Posterior cingulate gyrus (tissue), 11 donors: ENCODE data around the gene DDX20.

ENCODE experiments used
- DNase-seq, 10 donors: peaks; one replicate each; pipeline versions ENCODE4 v3.0.0 to v3.0.0-alpha.2; 2020 to 2021; ENCODE audit warnings: mixed read lengths in 3 of 10
- intact Hi-C: fragments of 100-400 bp; cut with DNase I; formaldehyde crosslinking; loops from one replicate; pipeline ENCODE4 v1.15.1; 2023

Gene DDX20, protein sequence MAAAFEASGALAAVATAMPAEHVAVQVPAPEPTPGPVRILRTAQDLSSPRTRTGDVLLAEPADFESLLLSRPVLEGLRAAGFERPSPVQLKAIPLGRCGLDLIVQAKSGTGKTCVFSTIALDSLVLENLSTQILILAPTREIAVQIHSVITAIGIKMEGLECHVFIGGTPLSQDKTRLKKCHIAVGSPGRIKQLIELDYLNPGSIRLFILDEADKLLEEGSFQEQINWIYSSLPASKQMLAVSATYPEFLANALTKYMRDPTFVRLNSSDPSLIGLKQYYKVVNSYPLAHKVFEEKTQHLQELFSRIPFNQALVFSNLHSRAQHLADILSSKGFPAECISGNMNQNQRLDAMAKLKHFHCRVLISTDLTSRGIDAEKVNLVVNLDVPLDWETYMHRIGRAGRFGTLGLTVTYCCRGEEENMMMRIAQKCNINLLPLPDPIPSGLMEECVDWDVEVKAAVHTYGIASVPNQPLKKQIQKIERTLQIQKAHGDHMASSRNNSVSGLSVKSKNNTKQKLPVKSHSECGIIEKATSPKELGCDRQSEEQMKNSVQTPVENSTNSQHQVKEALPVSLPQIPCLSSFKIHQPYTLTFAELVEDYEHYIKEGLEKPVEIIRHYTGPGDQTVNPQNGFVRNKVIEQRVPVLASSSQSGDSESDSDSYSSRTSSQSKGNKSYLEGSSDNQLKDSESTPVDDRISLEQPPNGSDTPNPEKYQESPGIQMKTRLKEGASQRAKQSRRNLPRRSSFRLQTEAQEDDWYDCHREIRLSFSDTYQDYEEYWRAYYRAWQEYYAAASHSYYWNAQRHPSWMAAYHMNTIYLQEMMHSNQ

DNA sequence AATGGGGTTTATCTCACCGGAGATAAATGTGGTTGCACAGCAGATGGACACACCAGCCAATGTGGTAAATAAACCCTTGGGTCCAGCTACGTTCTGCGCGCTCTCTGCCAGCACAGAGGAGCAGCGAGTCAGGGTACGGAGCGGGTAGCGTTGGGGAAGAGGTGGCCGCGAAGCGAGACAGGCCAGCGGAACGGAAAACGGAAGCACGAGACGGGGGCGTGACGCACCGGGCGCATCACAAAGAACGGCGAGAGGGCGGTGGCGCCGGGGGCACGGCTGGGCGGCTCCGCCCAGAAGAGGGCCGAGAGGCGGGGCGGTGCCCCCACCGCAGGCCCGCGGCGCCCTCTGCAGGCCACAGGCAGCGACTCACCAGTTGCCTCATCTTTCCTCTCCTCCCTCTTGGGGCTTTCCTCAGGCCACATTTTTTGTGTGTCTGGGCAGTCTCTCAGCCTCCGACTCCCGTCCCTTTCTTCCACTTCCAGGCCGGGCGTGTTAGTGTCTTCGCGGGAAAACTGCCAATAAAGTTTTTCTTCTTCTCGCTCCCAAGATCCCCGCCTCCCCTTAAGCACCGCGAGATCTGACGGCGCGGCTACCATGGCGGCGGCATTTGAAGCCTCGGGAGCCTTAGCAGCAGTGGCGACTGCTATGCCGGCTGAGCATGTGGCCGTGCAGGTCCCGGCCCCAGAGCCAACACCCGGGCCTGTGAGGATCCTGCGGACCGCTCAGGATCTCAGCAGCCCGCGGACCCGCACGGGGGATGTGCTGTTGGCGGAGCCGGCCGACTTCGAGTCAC, at the start of gene DDX20:
Gene DDX20, plus strand, starts transcription at position 571 of the 793 bp plus-strand sequence. Its CDS starts 24 bp downstream, at position 595.
- peak; percentile 86 to 99 (median 90) for DNase-seq
- intact Hi-C loops = loop anchor here (1.0 kb wide), 3 partner anchors 17 to 247 kb away; no protein-coding TSS in a partner anchor

DNA sequence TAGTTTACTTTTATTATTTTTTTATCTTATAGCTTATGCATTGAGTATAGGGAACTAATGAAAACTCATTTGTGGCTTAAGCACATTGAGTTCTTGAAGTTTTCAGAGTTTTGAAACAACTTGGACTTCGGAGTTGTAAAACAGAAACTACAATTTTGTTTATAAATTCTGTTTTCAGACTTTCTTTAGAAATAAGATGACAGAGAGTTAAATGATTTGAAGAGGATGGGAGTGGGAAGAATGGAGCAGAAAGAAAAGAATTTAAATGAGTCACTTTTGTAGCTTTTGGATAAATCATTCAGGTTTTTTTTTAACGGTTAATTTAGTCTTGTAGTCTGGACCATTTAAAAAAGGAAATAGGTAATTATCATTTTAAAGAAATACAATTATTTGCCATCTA, 48.8 kb upstream of the DDX20 start:
- no peak for DNase-seq
- intact Hi-C loops = no loop called here

GRCh38 chr1:111707906-111708305, 47.8 kb upstream of the DDX20 start:
- intact Hi-C loops = no loop called here
- DNase-seq = no peak

DNA sequence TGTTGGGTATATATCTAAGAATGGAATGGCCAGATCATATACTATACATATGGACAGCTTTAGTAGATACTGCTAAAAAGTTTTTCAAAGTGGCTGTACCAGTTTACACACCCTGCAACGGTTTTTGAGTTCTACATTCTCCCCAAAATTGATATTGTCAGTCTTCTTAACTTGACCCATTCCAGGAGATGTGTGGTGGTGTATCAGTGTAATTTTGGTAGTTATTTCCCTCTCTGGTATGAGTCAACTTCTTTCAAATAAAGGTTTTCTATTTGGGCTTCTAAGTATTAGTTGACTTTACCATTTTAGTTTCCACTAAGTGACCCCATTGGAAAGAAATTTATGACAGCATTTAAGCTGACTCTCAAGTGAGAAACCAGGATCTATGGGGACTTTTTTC, 45.7 kb upstream of the DDX20 start:
- DNase-seq = no peak
- intact Hi-C loops = no loop called here

DNA sequence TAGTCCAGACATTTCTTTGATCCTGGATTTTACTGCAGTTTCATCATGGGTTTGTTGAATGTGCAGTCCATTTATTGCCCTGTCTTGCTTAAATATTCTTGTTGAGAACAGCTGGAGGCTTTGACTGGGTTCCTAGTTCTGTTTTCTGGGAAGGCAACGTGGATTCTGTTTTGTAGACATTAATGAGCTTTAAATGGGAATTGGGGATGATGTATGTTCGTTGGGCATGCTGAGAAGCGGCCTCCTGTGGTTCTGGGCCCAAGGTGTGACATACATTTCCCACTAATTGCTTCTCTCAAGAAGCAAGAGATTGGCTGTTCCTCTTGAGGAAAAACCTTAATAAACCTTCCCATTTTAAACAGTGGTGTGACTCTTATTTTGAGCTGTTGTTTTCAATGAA, 39.4 kb upstream of the DDX20 start:
- DNase-seq = no peak
- intact Hi-C loops = no loop called here

DNA sequence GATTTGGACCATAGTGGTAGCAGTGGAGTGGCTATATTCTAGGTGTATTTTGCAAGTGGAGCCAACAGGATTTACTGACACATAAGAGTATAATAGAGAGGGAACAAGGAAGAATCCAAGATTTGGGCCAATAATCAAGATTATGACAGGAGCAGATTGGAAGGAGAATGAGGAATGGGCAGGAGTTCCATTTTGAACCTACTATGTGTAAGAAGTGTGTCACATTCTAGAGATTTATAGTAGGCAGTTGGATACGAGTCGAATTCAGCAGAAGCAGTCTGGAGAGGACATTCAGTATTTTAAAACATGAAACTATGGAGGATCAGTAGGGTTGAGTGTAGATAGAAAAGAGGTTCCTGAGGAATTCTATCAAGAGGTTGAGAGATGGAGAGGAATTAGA, 38.3 kb upstream of the DDX20 start:
- DNase-seq = no peak
- intact Hi-C loops = no loop called here

GRCh38 chr1:111719135-111719534, 36.6 kb upstream of the DDX20 start:
- intact Hi-C loops = no loop called here
- no peak for DNase-seq

- peak in 1 of 10 donors; percentile 78 for DNase-seq
- intact Hi-C loops = no loop called here
Measured at GRCh38 chr1:111719674-111720132, 36.0 kb upstream of the DDX20 start.

DNA sequence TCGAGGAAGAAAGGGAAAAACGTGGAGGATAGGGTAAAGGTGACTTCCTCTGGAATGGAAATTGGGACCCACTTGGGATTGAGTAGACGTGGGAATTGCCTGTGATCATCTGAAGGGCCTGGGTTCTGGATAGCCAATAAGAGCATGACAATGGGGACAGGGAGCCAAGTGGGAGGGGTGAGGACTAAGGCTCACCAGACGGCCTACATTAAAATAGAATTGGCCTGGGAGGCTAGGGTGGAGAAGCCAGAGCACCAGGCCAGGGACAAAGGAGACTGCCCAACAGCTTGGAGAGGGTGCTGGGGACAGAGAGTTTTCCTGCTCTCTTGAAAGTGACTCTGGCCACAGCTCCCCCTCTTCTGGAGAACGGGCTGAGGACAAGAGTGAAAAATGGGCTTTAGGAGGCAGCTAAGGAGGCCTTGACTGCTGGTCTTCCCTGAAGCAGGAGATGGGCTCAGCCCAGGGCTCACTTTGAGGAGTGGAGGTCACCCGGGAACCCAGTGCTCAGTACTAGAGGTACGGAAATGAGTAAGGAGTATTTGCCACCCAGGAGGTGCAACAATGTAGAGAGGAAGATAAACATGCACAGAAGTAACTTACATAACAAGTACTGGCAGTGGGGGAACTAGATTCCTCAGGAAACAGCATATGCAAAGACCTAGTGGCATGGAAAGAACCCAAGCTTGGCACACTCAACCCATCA, 35.3 kb upstream of the DDX20 start:
- intact Hi-C loops = no loop called here
- no peak for DNase-seq

GRCh38 chr1:111720977-111721786, 34.5 kb upstream of the DDX20 start:
- intact Hi-C loops = no loop called here
- peak in 1 of 10 donors; percentile 42 for DNase-seq

DNA sequence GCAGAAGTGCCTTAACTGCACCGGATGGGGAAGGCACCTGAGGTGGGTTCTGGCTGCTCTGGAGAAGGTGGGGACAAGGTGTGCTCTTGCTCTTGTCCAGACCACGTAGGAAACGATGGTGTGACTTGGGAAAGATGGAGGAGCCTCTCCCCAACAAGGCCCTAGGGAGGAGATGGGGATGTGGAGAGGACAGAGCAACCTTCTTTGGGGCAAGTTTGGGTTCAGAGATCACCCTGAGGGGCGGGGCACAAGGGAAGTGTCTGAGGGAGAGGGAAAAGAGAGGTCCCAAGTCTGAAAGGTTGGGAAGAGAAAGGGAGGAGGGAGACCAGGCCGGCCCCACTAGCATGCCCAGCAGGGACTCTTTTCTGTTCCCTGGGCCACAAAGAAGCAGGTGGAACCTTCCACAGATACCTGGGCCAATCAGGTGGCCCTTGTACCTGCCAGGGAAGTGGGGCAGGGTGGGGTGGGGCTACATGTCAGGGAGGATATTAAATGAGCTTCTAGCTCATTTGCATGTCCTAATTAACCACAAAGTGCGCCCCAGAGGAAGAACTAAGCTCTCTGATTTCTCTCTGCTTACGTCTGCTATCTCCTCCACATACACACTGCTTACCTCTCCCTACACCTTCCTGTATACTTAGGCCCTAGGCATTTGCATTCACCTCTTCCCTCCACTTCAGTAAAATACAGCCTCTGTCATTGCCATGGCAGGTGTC, 32.5 kb upstream of the DDX20 start:
- DNase-seq = no peak
- intact Hi-C loops = no loop called here

- DNase-seq = no peak
- intact Hi-C loops = no loop called here
Measured at GRCh38 chr1:111723871-111724270, 31.8 kb upstream of the DDX20 start.

DNA sequence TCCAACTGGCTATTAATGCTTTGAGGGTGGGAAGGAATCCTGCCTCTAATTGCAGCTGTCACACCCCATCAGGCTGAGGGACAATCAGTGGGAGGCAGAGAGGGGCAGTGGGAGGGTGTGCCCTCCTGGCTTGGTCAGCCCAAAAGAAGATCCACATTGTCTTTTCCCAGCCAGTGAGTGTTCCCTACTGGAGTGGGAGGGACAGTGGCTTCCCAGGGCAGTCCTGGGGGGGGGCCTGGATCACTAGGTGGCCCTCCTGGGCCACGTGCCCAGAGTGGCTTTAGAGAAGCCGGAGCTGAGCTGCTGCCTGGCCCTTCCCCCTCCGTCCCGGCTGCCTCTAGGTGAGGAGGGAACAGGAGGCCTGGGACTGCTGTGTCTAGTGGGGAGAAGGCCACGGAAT, 30.5 kb upstream of the DDX20 start:
- peak in 1 of 10 donors; percentile 85 for DNase-seq

DNA sequence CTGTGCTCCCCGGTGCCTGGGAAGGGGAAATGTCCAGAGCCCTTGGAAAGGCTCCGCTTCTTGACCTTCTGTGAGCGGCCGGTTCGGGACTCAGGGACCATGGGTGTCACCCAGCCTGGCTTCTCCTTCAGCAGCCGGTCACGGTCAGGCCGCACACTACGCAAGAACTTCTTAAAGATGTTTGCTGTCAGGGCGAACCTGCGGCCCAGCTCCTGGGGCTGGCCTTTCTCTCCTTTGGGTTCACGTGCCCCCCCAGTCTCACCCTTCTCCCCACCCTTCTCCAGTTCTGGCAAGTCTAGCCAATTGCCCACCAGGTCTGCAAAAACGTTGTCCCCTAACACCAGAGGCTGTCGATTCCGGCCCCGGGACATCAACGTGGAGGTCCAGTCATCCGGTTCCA, 28.6 kb upstream of the DDX20 start:
- DNase-seq = no peak
- intact Hi-C loops = no loop called here

More for the DNA sequence above, 30.5 kb upstream of the DDX20 start:
- intact Hi-C loops = no loop called here

DNA sequence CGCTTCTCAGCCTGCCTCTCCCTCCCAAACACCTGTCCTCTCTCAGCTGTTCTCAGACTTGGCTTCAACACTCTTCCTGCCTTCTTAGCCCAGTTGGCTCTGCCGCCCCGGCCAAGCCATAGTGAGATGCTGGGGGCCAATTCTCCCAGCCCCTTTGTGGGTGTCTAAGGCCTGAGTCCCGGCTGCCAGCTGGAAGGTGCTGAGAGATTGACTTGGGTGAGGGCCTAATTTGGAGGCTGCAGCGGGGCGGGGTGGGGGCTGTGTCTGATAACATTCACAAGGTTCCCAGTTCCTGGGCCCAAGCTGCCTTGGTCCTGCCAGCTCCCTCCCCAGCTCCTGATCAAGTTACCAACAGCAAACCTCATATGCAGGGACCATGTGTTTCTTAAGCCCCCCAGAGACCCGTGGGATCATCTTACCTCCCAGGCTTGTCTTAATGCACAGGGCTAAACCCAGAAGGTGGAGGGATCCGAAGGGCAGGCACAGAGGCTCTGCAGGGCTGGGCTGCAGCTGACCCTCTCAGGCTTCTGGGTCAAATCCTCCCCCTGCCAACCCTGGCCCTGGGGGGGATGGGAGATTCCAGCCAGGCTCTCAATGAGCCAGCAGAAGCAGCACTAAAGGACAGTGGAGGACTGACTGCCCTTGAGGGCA, 26.3 kb upstream of the DDX20 start:
- DNase-seq = peak in 1 of 10 donors; percentile 78
- intact Hi-C loops = no loop called here

DNA sequence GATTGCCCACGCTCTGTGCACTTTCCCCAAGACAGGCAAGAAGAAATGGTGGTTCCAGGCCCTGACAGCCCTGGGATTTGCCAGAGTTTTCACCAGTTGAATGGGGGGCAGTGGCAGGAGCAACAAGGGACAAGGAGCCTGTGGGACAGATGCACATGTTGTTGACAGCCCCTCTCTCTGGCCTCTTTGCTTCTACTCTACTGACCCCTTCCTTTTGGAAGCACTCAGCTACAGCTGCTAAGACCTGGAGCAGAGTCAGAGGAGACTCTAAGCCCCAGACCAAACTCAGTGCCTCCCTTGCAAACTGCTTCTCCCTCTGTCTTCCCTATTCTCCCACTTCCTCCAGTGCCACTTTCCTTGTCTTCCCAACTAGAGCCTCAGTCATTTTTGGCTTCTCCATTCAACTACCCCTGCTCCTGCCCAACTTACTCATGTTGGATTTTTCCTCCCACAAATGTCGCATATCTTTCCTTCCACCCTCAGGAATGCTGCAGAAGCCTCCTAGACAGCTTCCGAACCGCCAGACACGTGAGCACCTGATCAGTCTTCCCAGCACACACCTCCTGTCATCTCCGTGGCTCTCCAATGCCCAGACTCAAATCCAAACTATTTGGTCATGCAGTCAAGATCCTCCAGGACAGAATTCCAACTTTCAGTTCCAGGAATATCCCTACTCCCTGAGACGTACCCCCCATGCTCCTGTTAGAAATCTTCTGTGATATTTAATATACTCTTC, 25.6 kb upstream of the DDX20 start:
- intact Hi-C loops = no loop called here
- DNase-seq = no peak

GRCh38 chr1:111730706-111731105, 25.0 kb upstream of the DDX20 start:
- no peak for DNase-seq

More at GRCh38 chr1:111730706-111731105, 25.0 kb upstream of the DDX20 start:
- intact Hi-C loops = no loop called here
